COLO668 (cell line): ENCODE results near the gene NRCAM.

Source experiments
- DNase-seq: peaks from one replicate; lab custom pipeline; 2025; ENCODE audit not compliant: unreplicated experiment; lab: John Stamatoyannopoulos, UW

The NRCAM gene

DNA sequence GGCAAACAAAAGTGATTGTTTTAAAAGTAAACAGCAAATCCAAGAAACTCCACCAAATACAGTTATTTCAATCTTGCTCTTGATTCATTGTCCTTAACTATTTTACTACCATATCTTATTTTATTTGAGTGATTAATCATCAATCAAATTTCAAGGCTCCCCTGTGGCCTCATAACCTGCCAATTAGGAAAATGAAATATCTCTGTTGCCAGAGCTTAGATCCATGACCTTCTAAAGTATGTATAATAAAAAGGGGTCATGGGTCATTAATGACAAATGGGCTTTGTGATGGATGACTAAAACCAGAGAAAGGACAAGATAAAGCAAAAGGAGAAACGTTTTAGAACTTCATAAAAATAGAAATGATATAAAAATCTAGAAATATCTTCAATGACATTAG lies 28.5 kb downstream of the NRCAM start:
- no peak for DNase-seq

- DNase-seq = no peak
Measured at GRCh38 chr7:108425714-108426275, 30.4 kb downstream of the NRCAM start.

DNA sequence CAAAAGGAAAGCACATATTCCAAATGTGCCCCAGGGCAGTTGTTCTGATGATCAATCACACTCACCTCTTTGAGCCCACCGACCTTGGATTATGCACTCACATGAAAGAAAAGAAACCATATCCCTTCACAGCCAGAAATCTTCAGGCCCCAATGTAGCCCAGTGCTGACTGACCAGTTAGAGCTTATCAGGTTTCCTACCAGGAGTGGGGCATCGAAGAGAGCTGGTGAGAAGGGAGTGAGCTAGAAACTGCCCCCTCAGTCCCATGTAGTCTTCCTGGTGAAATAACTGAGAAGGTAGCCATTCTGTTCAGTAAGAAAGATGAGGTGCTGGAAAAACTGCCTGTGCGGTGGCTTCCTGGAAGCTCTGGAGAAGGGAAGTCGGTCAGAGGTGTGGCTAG lies 32.2 kb downstream of the NRCAM start:
- no peak for DNase-seq

DNA sequence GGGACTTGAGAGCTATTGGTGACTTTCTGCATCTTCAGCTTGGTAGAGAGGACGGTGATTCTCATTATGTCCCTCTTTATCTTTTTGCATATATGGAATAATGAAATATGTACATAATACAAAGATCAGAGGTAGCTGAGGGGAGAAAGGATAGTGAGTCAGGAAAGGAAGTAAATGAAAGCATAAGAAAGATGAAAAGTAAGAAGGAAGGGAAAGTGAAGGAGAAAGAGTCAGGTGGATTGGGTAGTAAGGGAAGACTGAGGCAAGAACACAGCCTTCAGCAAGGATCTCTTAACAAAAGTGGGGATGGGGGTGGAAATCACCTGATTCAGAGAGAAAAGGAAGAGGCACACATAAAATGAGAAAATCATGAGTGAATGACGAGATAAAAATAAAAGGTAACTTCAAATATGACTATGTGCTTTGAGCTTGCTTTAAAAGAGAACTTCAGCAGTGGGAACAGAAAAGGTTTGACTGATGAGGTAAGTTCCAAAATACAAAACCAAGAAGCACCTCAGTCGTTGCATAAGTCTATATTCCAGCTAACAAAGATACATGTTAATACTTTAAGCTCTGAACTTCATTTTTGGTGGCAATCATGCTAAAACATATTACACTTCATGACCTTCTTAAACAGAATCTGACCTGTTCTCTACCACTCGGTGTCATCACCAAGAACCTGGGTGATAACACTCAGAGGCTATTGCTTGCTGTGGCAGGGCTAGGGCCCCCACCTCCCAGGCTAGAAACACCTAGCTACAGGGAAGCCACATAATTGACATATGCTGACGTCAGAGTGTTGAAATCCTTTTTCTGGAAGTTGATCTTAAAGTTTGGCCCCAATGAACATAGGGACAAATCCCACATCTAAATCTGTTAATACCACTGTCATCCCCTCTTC lies 32.9 kb downstream of the NRCAM start:
- DNase-seq = no peak

DNA sequence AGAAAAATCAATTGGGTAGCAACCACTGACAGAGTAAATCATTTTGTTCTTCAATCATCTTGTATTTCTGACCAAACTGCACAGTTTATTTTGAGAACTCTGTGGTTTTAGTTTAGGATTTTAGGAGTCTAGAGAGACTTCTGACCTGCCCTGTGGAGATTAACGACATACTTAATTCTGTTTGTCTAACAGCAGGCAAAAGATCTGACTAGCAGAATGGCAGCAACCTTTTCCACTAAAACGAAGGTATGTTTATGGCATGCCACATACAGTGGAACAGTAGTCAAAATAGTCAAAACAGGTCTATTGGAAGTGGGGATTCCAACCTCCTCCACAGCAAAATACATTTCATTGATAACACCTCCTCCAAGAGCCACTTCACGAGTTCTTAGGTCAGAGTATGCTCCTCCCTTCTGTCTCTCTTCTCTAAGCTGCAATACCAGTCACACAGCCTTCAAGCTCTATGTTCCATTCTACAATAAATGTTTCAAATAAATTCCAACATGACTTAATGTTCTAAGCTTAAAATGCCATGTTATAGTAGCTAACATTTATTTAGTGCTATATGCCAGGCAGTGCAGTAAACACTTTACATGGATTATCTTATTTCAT lies 34.4 kb downstream of the NRCAM start:
- no peak for DNase-seq

GRCh38 chr7:108419961-108420908 lies 36.0 kb downstream of the NRCAM start:
- no peak for DNase-seq

- no peak for DNase-seq
Measured at GRCh38 chr7:108418946-108419345, 37.3 kb downstream of the NRCAM start.

GRCh38 chr7:108417926-108418325 lies 38.3 kb downstream of the NRCAM start:
- no peak for DNase-seq

- DNase-seq = no peak
Measured at GRCh38 chr7:108417144-108417543, 39.1 kb downstream of the NRCAM start.

DNA sequence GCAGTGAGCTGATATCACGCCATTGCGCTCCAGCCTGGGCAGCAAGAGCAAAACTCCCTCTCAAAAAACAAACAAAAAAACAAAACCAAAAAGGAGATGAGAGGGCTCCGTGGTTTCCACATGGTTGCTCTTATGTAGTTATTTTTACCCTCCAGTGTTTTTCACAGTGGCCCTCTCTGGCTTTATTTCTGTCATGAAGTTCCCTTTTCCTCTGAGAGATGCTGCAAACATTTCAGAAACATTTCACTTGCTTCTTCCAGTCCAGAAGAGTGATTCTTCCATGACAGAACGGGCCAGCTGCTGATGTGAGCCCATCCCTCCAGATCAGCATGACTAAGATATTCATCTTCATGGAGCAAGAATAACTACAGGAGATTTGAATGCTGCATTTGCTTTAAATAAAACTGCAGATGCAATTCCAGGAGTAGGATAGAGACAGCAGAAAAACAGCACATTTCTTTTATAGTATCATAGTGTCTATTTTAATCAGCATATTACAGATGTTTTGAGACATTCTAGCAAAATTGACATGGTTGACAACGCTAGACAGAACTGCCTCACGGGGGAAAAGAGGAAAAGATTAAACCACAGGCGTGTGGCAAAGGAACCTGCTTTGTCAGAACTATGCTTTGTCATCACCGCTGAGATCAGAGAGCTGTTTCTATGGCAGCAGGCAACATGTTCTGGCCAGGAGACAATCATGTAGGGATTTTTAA lies 40.3 kb downstream of the NRCAM start:
- DNase-seq = peak; percentile 49

- DNase-seq = no peak
Measured at GRCh38 chr7:108415084-108415483, 41.2 kb downstream of the NRCAM start.

DNA sequence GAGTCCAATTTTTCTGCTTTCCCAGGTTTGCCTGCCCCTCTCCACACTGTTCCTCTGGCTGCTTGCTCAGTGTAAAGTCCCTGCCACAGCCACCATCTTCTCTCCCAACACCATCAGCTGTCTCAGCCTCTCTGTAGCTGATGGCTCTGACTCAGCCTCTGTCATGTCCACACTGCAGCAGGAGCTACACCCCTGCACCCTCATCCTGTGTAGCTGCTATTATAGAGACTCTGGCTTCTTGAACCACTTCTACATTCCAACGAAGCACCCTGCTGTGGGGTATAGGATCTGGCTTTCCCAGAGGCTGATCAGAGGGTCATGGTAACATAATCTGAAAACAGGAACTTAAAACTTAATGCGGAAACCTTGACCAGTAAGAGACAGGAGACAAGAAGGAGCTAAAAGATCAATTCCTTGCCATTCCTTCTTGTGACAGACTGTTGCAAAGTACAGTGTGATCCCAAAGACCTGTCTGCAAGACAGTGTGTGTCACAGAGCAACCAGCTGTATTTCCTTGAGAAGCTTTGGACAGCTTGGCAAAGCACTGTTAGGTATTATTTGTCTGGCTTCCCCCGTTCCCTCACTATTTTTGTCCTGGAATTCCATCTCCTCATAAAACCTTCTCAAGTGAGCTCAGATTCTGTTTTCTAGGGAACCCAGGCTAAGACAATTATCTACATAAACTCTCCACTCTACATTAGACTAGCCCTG lies 42.3 kb downstream of the NRCAM start:
- no peak for DNase-seq

GRCh38 chr7:108413337-108413736 lies 42.9 kb downstream of the NRCAM start:
- DNase-seq = no peak

DNA sequence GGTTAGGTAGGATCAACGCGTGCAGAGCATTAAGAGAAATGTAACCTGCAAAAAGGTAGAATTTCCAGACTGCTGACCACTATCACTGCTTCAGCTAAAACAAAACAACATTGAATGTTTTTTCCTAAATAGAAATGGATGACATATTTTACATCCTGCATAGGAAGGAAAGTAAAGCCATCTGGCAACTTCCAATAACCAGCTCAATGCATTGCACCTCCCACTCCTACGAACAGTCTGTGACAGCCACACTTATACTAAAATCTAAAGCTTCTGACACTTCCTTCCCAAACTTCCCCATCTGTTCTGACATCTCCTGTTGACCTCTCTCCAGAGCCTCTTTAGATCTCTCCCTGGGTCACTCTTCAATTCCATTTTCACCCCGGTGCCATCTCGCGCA lies 47.1 kb downstream of the NRCAM start:
- no peak for DNase-seq

DNA sequence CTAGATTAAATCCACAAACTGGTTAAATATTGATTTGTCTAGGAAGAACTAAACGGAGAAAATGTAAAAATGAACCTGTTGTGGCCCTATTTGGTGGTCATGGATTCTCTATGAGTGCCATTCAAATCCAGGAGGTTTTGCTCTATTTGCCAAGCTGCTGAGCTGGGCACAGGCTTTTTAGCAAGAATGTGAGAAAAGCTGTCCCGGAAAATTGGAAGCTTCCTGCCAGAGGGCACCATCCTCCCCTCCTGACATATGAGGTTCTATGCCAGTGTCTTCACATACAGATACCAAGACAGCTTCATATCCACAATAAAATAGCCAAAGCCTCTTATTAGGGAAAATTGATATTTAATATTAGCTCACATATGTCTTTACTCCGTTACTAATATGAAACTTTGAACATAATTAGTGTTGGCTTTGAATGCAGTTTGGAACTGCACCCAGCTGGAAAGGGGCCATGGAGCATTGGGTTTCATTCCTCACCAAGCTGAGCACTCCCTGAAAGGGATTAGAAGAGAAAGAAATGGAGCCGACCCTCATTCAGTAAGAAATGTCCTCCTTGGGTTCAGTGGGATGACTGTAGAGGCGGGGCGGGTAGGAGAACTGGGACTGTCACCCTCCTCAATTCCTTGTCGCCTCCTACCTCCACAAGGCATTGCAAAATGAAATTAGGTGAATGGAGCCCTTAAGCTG lies 47.8 kb downstream of the NRCAM start:
- DNase-seq = no peak

- DNase-seq = no peak
Measured at GRCh38 chr7:108407676-108408075, 48.6 kb downstream of the NRCAM start.

DNA sequence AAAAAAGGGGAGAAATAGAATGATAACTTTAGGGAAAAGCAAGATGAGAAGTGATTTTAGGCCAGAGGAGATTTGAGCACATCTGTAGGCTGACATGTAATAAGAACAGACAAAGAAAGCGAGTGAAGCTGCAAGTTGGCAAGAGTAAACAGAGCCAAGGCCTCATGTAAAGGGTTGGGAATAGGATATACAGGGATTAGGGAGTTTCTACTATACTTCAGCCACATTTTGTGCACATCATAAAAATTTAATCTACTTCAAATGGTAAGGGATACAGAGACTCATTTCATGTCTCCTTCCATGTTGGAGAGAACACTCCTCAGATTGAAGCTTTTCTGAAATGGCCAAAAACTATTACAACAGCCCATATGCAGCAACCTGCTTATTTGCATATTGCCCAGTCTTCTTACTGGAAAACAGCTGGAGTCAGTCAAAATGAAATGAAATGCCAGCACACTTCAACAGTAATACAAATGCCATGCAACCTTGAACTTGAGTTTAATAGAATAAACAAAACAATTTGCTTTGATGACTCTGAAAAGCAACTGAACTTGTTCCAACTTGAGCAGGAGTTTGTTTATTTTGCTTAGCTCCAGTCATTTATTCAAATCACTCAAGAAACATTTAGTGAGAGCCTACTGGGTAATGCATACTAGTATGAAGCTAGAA lies 49.9 kb downstream of the NRCAM start:
- DNase-seq = no peak

GRCh38 chr7:108404509-108405420 lies 51.5 kb downstream of the NRCAM start:
- DNase-seq = no peak
